Activated T-helper 2 cell treated with anti-CD3 and anti-CD28 coated beads, Interferon-gamma antibody, Interleukin-2, Interleukin-4, amounts not matched to agents 10 μg/mL and 5 μg/mL and 100 μg/mL, durations not matched to agents 14 hours and 24 hours and 36 hours (primary cell): ENCODE data around the gene SHMT2. TPM values are rescaled to one million over a fixed set of nuclear protein-coding genes. Genes with fewer than 3 reads are reported as not detected.
A peak's percentile ranks its signal among the peaks of the same experiment; 100 is the strongest.

Experiments
- DNase-seq: peaks from one replicate; pipeline ENCODE4 v3.0.0; 2021; ENCODE audit warnings: low spot score
- H3K27ac Mint-ChIP-seq: one replicate; pipeline ENCODE4 v1.8.0; 2021; ENCODE audit warnings: mixed read lengths
- H3K27me3 Mint-ChIP-seq: one replicate; pipeline ENCODE4 v1.8.0; 2021; ENCODE audit warnings: low read depth, mixed read lengths
- H3K36me3 Mint-ChIP-seq: one replicate; pipeline ENCODE4 v1.8.0; 2021; ENCODE audit warnings: low read depth, mixed read lengths
- H3K4me1 Mint-ChIP-seq: one replicate; pipeline ENCODE4 v1.8.0; 2021; ENCODE audit warnings: low read depth, mixed read lengths
- H3K4me3 Mint-ChIP-seq: one replicate; pipeline ENCODE4 v1.8.0; 2021; ENCODE audit warnings: low read depth, mild to moderate bottlenecking, moderate library complexity, mixed read lengths
- H3K9me3 Mint-ChIP-seq: one replicate; pipeline ENCODE4 v1.8.0; 2021; ENCODE audit warnings: mixed read lengths
- intact Hi-C: fragments of 100-400 bp; cut with micrococcal nuclease; formaldehyde crosslinking; loops from one replicate; pipeline ENCODE4 v1.15.1; 2023
- total RNA-seq: library from RNA; stranded (reverse); gene quantifications from 2 replicates; pipeline ENCODE4 v1.2.3, GENCODE V29; 2022

SHMT2 gene
- total RNA-seq, 1 donor from 2014 or later: 295 TPM

DNA sequence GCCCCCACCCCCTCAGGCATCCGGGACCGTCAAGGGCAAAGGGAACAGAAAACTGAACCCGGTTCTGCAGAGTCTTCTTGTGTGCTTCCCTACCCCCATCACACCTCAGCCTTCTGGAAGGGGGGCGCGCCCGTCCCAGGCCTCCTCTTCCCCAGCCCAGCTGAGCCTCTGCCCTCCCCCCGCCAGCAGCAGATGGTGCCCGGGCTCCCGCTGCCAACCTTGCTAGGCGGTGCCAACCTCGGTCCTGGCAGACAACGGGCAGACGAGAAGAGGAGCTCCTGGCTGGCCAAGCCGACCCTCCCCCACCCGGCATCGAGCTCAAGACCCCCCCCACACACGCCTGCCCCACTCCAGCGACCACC, 12.8 kb downstream of the SHMT2 start:
- no peak for DNase-seq
- H3K36me3 Mint-ChIP-seq: no peaks in the 10 kb centered on the region
- peak overlapping the region; percentile 9 for H3K4me3 Mint-ChIP-seq
- intact Hi-C loops: loop anchor here (5.0 kb wide), 1 partner anchor 380 kb away; no protein-coding TSS in a partner anchor
- H3K9me3 Mint-ChIP-seq: no peaks in the 10 kb centered on the region
- no peak overlapping the region for H3K27ac Mint-ChIP-seq
- peaks cover 36% of the 10 kb centered on the region for H3K4me1 Mint-ChIP-seq
- H3K27me3 Mint-ChIP-seq: peaks cover 30% of the 10 kb centered on the region

- H3K27me3 Mint-ChIP-seq: peaks cover 26% of the 10 kb centered on the region
- H3K4me1 Mint-ChIP-seq: peaks cover 32% of the 10 kb centered on the region
- intact Hi-C loops: loop anchor here (1.0 to 5.0 kb wide), 2 partner anchors 30 to 379 kb away; no protein-coding TSS in a partner anchor
- no peak overlapping the region for H3K27ac Mint-ChIP-seq
- no peaks in the 10 kb centered on the region for H3K36me3 Mint-ChIP-seq
- DNase-seq: peak; percentile 64
- no peaks in the 10 kb centered on the region for H3K9me3 Mint-ChIP-seq
- peak overlapping the region; percentile 73 for H3K4me3 Mint-ChIP-seq
Measured at GRCh38 chr12:57242691-57243454, 13.4 kb downstream of the SHMT2 start.

DNA sequence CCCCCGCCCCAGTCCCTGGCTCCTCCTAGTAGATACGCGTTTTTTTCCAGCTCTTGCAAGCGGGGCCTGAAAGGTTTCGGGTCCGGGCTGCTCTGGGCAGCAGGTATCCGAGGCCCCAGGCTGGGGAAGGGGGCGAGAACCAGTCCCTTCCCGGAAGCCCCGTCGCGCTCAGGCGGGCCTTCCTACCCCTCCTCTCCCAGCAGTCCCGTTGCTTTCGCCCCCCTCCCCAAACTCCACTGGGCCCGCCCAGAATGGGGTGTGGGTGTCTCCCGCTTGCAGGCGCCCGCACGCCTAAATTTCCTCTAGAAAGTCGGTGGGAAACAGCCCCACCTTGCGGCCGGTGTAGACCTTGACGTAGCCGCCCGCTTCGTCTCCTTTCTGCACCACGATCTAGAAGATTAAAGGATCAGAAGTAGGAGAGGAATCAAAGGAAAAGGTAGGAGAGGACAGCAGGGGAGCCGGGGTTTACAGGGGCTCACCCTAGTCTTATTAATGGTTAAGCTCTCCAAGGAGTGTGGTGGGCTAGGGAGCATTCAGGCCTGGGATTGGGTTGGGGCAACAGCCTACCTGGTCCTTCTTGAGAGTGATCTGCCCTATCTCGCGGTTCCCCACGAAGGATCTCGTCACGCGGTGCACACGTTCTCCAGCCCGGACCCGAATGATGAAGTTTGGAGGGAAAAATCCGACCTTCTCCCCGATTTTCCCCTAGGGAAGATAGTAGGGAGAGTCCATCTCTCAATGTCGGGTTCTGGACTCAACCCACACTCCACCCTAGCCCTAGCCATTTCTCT, 14.2 kb downstream of the SHMT2 start:
- intact Hi-C loops: loop anchor here (1.0 to 5.0 kb wide), 2 partner anchors 30 to 379 kb away; no protein-coding TSS in a partner anchor
- Mint-ChIP-seq H3K9me3 (no peaks in the 10 kb centered on the region), H3K4me3 (peak overlapping the region; percentile 73), H3K27ac (no peak overlapping the region), H3K4me1 (peaks cover 32% of the 10 kb centered on the region), H3K36me3 (peaks cover under 1% of the 10 kb centered on the region), H3K27me3 (peaks cover 24% of the 10 kb centered on the region)
- DNase-seq: peak; percentile 77

GRCh38 chr12:57244312-57244696, 14.8 kb downstream of the SHMT2 start:
- no peaks in the 10 kb centered on the region for H3K9me3 Mint-ChIP-seq
- peaks cover 21% of the 10 kb centered on the region for H3K27me3 Mint-ChIP-seq
- intact Hi-C loops: loop anchor here (5.0 kb wide), 1 partner anchor 378 kb away; no protein-coding TSS in a partner anchor
- DNase-seq: no peak
- peaks cover 35% of the 10 kb centered on the region for H3K4me1 Mint-ChIP-seq
- H3K27ac Mint-ChIP-seq: no peak overlapping the region
- no peak overlapping the region for H3K4me3 Mint-ChIP-seq
- peaks cover 4% of the 10 kb centered on the region for H3K36me3 Mint-ChIP-seq

GRCh38 chr12:57247041-57247440, 17.5 kb downstream of the SHMT2 start:
- no peaks in the 10 kb centered on the region for H3K9me3 Mint-ChIP-seq
- intact Hi-C loops: no loop called here

GRCh38 chr12:57248934-57249742, 19.6 kb downstream of the SHMT2 start:
- H3K4me3 Mint-ChIP-seq: peak overlapping the region; percentile 31
- intact Hi-C loops: no loop called here

More at GRCh38 chr12:57247041-57247440, 17.5 kb downstream of the SHMT2 start:
- DNase-seq: no peak
- Mint-ChIP-seq H3K4me3 (no peak overlapping the region), H3K4me1 (peaks cover 20% of the 10 kb centered on the region), H3K36me3 (peaks cover 4% of the 10 kb centered on the region), H3K27ac (no peak overlapping the region), H3K27me3 (peaks cover 5% of the 10 kb centered on the region)

DNA sequence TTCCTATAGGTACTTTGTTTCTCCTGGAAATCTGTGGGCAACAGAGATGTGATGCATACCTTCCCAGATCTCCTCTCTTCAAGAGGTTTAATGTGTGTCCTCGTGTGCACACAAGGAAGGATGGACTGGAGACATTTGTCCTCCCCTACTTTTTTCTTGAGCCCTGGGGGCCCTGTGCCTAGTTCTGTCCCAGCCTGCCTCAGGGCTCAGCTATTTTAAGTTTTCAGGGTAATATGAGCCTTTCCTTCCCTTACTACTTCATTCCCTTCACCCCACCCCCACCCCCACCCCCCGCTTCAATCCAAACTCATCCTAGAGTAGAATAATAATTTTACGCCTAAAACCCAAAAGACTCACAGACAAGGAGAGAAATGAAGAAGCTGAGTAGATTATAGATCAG, 21.0 kb downstream of the SHMT2 start:
- peaks cover 8% of the 10 kb centered on the region for H3K36me3 Mint-ChIP-seq
- H3K9me3 Mint-ChIP-seq: no peaks in the 10 kb centered on the region
- no peak for DNase-seq
- no peaks in the 10 kb centered on the region for H3K27me3 Mint-ChIP-seq
- intact Hi-C loops: no loop called here
- H3K4me3 Mint-ChIP-seq: no peak overlapping the region
- H3K4me1 Mint-ChIP-seq: peaks cover 10% of the 10 kb centered on the region
- no peak overlapping the region for H3K27ac Mint-ChIP-seq

More at GRCh38 chr12:57248934-57249742, 19.6 kb downstream of the SHMT2 start:
- Mint-ChIP-seq H3K27me3 (no peaks in the 10 kb centered on the region), H3K9me3 (no peaks in the 10 kb centered on the region), H3K27ac (peak overlapping the region; percentile 44), H3K36me3 (peaks cover 4% of the 10 kb centered on the region), H3K4me1 (peaks cover 11% of the 10 kb centered on the region)
- no peak for DNase-seq

- no peaks in the 10 kb centered on the region for H3K9me3 Mint-ChIP-seq
- no peak within 1 kb of the TSS for H3K27ac Mint-ChIP-seq
- DNase-seq: no peak
- no peaks in the 10 kb centered on the region for H3K27me3 Mint-ChIP-seq
- peaks cover 11% of the 10 kb centered on the region for H3K36me3 Mint-ChIP-seq
- intact Hi-C loops: no loop called here
- H3K4me3 Mint-ChIP-seq: no peak within 1 kb of the TSS
- H3K4me1 Mint-ChIP-seq: peaks cover 10% of the 10 kb centered on the region
Measured at GRCh38 chr12:57250956-57251355, 21.4 kb downstream of the SHMT2 start, which contains the start of gene STAC3. STAC3 (minus strand) TSS chr12:57251187; CDS start chr12:57249636, 1,551 bp downstream.

GRCh38 chr12:57254506-57255280, 25.2 kb downstream of the SHMT2 start:
- Mint-ChIP-seq H3K9me3 (no peaks in the 10 kb centered on the region), H3K4me1 (no peaks in the 10 kb centered on the region), H3K4me3 (no peak overlapping the region), H3K27ac (no peak overlapping the region), H3K36me3 (peaks cover 19% of the 10 kb centered on the region), H3K27me3 (no peaks in the 10 kb centered on the region)
- intact Hi-C loops: no loop called here
- no peak for DNase-seq

DNA sequence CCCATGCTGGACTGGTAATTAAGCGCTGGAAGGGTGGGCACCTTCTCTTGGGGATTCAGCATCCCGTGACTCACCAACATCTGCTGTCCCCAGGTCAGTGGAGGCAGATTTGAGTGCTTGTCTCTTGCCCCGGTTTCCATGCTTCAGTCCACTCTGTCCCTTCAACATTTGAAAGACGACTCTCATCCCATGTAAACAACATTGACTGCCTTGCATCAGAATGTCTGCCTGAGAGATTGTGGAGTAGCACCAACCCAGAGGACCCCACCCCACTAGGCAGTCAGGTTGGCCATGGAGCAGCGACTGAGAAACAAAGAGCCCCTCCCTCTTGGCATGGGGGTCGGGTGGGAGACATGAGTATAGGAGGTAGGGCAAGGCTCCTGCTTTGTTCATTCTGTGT, 26.4 kb downstream of the SHMT2 start:
- no peaks in the 10 kb centered on the region for H3K4me1 Mint-ChIP-seq
- H3K27me3 Mint-ChIP-seq: no peaks in the 10 kb centered on the region
- H3K27ac Mint-ChIP-seq: no peak overlapping the region
- intact Hi-C loops: no loop called here
- H3K9me3 Mint-ChIP-seq: no peaks in the 10 kb centered on the region
- no peak overlapping the region for H3K4me3 Mint-ChIP-seq
- peaks cover 26% of the 10 kb centered on the region for H3K36me3 Mint-ChIP-seq
- no peak for DNase-seq

DNA sequence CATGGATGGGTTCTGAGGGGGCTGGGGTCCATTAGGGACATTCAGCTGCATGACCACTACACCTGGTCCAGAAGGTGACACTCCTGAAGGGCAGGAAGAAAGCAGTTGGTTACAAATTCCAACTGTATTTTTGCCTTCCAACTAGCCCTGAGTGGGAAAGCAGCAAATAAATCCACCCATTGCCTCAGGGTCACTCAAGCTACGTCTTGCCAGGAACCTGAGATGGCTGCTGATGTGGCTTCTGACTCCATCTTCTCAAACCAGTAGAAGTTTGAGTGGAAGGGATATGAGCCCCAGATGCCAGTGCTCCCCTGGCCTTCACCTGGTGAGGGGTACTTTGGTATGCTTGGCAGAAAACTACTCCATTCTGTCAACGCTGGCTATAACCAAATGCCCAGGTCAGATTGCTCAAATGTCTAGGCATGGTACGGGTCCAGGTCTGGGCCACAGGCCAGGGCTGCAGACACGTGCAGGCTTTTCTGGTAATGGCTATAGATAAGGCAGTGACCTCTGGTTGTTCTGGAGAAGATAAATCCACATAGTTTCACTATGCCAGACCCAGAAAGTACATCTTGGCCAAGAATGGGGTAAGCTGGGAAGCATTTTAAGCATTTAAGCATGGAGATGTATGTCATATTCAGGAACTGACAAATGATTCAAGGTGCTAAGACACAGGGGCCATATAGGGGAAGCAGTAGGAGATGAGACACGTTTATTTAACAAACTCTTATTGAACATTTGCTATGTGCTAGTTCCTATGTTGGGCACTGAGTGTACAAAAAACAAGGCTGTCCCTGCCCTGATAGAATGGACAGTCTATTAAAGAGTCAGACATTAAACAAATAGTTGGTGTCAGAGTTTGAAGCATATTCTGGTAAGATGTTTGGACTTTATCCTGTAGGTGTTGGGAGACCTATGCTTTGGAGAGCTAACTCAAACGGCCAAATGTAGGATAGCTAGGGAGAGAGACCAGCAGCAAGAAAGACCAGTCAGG, 29.8 kb downstream of the SHMT2 start:
- H3K27me3 Mint-ChIP-seq: no peaks in the 10 kb centered on the region
- DNase-seq: no peak
- no peak overlapping the region for H3K27ac Mint-ChIP-seq
- H3K9me3 Mint-ChIP-seq: no peaks in the 10 kb centered on the region
- peaks cover 2% of the 10 kb centered on the region for H3K4me1 Mint-ChIP-seq
- intact Hi-C loops: no loop called here
- H3K4me3 Mint-ChIP-seq: no peak overlapping the region
- peaks cover 39% of the 10 kb centered on the region for H3K36me3 Mint-ChIP-seq
